Activated naive CD4-positive, alpha-beta T cell treated with Interleukin-2 at 50 U/mL for 16 hours (primary cell): ENCODE data around the gene TECPR2.

Experiments used
- DNase-seq: peaks from one replicate; pipeline ENCODE4 v3.0.0-alpha.2; 2020

Gene TECPR2

DNA sequence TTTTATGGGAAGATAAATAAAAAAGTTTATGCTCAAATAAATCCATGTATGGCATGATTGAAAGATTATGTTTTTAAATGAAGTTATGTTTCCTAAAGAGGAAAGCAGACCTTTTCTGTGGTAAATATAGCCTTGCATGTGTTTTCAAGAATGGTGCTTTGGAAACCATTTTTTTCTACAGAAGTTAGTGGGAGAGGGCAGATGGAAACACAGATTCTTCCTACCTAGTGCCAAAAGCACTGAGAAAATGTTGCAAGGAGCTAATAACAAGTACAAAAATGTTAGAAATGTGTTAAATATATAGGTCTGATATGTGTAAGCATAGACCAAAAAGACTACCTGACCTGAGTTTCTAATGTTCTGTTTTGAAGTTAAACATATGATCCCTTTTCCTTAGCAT is 24.3 kb downstream of the TECPR2 start:
- DNase-seq = no peak

DNA sequence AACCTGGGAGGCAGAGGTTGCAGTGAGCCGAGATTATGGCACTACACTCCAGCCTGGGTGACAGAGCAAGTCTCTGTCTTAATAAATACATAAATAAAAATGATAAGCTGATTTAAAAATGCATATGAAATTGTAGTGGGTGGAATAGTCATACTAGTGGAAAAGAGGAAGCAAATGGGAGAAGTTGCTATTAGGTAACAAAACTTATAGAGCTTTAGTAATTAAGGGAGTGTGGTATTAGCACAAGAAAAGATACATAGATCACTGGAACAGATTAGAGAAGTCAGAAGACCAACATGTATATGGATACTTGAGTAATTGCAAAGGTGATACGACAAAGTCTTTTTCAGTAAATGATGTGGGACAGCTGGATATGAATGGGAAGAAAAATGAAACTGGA is 26.5 kb downstream of the TECPR2 start:
- DNase-seq = no peak

DNA sequence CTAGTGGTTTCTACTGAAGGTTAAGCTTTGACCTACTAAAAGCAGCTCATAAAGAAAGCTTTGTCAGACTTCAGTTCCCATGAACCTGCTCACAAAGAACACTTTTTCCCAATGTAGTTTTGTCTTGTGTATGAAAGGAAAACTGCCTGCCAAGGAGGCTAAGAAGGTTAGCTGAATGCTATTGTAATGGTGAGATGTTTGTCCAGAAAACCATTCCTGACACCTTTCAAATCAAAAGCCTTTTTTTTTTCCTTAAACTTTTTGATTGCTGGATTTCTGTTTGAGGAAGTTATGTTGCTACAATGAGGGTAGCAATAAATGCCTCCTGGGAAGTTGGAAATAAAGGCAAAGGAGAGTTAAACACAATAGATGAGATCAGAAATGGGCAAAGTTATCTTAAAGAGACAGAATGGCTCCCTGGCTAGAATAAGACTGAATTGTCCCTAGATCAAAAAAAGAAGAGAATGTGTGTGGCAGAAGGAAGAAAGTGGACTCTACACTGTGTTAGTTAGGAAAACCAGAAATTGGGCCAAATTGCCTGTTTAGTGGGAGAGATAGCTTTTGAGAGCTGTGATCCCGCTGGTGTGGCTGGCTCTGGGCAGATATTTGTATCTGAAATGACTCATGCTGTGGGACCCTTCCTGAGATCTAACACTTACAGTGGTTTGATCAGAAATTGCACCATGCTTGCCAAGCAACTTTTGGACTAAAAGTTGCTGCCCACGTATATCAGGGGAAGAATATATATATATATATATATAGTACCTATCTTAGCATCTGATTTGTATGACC is 27.5 kb downstream of the TECPR2 start:
- no peak for DNase-seq

DNA sequence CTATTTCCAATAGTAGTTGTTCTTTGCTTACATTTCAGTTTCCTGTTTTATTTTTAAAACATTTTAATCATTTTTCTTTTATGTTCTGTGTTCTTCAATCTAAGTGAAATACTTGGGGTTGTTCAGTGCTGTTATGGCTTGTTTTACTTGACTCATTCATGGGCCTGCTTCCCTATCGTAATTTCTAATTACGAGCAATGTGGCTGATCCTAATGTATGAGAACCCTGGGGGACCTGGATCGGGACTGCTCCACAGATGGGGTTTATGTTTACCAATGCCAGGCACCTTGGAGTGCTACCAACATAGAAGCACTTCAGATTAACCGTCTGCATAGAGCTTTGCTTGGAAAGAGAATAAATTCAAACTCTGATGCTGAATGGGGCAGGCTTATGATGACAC is 29.8 kb downstream of the TECPR2 start:
- no peak for DNase-seq

DNA sequence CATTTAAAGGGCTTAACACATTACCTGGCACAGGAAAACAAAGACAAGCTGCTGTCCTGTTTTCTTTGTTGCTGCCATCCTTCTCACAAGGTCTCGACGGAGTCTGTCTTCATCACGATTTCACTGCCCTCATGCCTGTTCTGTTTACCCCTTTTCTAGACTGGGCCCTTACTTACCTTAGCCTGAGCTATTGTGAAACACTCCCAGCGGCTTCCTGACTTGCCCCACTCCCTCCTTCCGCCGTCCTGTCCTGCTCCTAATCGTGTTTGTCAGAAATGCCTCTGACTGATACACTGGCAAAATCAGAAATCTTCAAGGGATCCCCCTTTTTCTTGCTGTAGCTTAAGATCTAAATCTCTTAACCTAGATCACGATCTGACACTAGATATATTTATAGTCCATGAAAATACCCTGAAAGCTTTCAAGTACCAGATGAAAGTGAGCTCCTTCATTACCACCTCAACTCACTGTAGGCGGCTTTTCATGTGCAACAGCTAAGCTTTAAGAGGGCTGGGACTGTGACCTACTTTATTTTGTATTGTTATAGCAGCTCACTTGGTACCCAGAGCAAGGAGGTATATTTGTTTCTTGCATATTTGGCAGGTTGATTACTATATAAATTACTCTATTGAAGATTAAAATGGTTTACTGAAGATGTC is 32.1 kb downstream of the TECPR2 start:
- DNase-seq = no peak

DNA sequence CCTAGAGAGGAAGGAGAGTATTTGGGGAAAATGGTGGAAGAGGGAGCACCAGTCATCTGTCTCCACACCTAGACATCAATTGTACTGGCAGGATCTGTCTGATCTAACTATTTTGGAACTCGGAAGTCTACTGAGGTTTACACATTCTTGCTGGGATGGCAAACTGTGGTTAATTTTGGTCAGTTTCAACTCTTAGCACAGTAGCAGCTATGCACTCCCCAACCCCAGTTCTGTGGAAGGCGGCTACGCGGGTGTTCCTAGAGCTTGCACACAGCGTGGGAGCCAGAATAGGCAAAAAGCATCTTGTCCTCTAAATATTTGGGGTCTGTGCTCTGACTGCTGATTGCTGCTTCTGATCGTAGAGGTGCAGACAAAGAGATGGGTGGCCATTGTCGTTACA is 33.8 kb downstream of the TECPR2 start:
- DNase-seq = no peak

DNA sequence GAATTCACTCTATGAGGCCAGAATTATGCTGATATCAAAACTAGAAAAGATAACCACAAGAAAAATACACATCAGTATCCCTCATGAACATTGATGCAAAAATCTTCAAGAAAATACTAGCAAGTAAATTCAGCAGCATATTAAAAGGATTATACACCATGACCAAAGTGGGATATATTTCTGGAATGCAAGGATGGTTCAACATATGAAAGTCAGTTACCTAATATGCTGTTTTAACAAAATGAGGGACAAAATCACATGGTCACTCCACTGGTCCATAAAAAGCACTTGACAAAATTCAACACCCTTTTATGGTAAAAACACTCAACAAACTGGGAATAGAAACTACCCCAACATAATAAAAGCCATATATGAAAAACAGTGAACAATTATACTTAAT is 40.3 kb downstream of the TECPR2 start:
- DNase-seq = no peak

DNA sequence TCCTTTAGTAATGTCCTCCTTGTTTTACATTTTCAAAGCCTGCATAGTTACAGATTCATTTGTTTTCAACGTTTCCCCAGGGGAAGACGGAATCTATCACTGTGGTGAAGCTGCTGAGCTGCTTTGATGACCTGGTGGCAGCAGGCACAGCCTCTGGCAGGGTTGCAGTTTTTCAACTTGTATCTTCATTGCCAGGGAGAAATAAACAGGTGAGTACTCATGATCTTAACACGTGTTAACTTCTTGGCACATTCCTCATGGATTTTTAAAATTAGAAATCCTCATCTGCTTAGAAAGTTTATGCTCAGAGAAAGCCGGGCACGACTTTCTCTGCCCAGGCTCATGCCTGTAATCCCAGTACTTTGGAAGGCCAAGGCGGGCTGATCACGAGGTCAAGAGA is 44.5 kb downstream of the TECPR2 start:
- DNase-seq = no peak

DNA sequence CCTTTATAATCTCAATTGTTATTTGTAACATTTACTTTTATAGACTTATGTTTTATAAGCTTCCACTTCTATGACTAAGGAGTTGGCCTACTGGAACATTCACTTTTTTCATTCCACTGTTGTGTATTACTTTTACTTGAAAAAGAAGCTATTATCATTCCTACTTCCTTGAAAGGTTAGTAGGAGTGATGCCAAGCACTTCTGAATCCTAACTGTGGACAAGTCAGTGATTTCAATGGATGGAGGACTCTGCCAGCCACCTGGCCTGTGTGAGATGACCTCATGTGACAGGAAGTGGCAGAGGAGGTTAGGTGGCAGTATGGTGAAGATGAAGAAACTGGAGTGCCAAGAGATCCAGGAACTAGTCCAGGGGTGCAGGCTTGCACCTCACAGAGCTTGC is 46.0 kb downstream of the TECPR2 start:
- no peak for DNase-seq

DNA sequence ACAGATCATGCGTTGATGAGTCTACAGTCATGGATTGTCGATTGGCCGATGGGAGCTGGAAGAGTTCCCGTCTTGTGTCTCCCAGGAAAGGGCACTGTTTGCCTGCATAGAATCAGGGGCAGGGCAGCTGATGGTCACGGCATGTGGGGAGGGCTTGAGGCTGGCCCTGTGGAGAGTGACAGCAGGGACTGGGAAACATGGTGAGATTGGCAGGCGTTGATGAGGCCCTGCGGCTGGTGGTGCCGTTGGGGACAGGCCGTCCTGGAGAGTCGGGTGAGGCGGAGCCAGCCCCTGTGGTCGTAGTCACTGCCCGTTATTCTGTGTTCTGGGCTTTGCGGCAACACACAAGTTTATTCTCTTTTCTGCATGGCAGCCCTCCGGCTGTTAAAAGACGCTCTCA is 52.9 kb downstream of the TECPR2 start:
- no peak for DNase-seq

DNA sequence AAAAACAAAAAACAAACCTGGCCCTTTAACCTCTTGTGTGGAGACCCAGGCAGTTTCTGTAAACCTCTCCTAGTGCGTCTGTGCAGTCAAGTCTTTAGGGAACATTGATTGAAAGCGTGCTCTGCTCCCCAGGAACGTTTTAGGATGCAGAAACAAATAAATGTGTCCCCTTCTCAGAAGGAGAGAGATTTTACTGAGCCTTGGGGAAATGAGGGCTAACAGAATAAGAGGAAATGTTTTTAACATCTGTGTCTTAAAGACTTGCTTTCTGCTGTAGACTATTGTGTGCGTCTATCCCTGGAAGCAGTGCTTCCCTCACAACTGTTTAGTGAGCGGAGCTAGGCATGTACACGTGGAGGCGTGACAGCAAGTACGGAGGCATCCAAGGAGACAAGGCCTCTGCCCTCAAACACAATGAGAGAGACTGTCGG is 54.3 kb downstream of the TECPR2 start:
- DNase-seq = no peak

DNA sequence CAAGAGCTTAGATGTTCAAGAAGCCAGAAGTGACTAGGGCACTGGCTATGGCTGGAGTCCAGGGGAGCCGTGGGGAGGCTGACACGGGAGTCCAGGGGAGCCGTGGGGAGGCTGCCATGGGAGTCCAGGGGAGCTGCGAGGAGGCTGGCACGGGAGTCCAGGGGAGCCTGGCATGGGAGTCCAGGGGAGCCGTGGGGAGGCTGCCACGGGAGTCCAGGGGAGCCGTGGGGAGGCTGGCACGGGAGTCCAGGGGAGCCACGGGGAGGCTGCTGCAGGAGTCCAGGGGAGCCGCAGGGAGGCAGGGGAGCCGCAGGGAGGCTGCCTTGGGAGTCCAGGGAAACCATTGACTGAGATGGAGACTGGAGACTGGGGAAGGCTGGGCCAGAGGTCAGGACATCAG is 54.9 kb downstream of the TECPR2 start:
- DNase-seq = no peak

DNA sequence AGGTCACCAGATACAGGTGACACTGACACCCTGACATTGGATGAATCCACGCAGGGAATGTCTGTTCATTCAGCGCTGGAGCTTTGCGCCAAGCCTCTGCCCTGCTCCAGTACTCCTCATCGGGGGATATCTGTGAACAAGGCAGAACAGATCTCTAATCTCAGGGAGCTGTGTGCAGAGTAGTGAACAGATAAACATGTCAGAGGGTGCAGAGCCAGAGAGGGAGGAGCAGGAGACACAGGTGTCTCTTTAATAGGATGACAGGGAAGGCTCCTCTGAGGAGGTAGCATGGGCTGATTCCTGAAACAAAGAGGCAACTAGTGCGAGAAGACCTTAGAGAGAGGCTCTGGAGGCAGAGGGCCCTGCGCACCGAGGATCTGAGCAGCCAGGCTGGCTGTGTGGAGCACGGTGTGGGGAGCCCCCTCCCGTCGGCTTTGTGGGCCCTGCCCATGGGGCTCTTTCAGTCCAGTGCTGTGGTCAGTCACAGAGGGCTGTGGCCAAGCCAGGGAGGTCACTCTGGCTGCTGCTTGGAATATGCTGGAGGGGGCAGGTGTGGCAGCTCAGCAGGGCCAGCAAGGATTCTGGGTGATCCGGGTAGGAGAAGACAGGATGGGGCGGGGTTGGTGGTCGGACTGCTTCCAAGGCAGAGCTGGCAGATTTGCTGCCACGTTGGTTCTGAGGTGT is 55.6 kb downstream of the TECPR2 start:
- DNase-seq = no peak

DNA sequence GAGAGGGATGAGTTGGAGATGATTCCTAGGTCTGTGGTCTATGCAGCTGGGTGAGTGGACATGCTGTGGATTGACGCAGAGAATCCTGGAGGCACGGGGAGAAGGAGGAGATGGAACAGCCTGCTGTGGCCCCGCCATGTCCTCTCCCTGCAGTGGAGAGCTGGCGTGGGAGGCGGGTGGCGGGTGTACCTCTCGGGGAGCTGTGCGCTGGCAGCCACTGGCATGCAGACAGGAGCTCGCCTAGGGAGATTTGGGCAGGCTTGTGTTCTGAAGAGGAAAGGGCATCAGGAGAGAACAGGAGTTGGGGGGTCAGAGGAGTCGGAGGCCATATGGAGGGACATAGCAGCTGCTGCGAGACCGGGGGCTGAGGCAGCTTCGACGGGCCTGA is 56.1 kb downstream of the TECPR2 start:
- DNase-seq = no peak

DNA sequence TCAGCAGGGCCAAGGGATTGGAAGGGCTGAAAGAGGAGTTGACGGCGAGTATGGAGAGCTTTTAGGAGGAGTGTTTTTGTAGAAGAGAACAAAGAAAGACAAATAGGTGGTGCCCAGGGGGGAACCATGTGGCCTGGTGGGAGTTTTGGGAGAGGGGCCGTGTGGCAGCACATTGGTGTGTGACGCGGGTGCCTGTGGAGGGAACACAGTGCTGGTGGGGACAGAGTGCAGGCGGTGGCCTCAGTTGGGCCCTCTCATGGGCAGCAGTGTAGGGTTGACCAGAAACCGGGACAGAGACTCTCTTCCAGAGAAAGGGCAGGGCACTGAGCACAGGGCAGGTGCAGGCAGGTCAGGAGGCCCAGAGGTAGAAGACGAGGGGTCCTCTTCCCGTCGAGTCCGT is 56.5 kb downstream of the TECPR2 start:
- no peak for DNase-seq

DNA sequence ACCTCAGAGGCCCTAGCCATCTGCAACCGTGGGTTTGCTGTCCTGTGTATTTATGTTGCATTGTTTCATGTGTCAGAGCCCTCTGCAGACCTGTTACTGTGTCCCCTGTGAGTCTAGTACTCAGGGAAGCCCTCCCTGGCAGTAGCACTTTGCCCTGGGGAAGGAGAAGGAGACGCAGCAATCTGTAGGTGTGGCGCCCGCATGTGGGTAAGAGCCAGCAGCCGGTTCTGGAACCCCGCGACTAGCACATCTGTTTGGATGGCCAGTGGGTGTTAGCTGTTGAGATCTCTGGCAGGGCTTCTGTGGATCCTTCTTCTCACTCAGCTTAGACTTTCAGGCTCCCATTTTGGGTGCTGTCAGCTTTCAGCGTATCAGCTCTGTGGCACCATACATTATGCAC is 57.0 kb downstream of the TECPR2 start:
- DNase-seq = no peak

DNA sequence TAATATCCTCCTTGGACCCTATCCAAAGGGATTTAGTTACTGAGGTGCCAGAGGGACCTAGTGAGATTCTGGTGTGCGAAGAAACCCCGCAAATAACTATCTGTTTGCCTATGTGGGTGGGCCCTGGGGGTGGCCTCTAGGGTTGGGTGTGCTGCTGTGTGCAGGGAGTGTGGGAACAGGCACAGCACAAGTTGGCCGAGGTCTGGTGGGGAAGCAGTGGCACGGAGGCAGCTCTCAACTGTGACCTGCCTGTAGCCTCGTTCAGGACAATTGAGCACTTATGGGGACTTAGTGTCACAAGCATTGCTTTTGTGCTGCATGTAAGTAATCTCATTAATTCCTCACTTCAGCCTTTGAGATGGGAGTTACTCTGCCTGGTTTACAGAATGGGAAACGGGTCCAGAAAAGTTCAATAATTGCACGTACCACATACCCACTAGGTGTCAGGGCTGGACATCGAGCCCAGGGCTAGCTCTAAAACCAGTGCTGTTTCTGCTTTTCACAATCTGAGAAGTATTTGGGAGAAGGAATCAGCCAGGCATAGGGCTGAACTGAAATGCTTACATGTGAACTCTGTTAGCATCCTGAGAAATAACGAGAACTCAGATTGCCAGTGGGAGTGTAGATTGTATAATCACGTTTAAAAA is 58.8 kb downstream of the TECPR2 start:
- DNase-seq = no peak

DNA sequence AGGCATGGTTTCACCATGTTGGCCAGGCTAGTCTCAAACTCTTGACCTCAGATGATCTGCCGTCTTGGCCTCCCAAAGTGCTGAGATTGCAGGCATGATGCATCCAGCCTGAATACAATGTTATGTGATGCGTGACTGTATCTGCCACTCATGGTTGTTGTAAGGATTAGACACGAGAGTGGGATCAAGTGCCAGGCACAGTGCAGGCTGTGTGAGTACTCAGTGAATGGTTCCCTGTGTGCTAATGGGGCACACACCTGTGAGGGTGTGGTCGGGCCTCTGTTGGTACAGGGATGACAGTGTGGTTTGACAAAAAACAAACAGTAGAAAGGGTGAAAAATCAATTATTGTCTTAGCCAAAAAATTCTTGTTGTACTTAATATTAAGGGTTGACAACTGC is 61.8 kb downstream of the TECPR2 start:
- DNase-seq = no peak

DNA sequence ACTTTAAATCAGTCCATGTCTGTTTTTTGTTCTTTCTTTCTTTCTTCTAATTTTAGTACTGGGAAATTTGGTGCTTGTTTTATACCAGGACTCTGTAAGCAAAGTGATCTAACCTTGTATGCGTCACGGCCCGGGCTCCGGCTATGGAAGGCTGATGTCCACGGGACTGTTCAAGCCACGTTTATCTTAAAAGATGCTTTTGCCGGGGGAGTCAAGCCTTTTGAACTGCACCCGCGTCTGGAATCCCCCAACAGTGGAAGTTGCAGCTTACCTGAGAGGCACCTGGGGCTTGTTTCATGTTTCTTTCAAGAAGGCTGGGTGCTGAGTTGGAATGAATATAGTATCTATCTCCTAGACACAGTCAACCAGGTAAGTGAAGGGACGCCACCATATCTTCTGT is 62.2 kb downstream of the TECPR2 start:
- DNase-seq = no peak

DNA sequence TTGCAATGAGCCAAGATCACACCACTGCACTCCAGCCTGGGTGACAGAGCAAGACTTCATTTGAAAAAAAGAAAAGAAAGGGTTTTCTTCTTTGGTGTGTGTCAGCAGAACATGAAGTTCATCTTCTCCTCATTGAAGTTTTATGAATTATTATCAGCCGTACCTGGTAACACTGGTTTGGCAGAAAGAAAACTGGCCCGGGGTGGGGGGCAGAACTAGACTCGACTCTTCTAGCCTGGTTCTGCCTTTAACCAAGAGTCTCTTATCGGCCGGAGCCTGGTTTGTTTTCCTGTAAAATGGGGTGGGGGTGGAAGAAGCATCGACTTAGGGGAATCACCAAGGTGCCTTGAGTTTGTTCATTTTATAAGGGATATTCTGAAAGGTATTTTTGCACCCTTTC is 64.1 kb downstream of the TECPR2 start:
- DNase-seq = no peak

DNA sequence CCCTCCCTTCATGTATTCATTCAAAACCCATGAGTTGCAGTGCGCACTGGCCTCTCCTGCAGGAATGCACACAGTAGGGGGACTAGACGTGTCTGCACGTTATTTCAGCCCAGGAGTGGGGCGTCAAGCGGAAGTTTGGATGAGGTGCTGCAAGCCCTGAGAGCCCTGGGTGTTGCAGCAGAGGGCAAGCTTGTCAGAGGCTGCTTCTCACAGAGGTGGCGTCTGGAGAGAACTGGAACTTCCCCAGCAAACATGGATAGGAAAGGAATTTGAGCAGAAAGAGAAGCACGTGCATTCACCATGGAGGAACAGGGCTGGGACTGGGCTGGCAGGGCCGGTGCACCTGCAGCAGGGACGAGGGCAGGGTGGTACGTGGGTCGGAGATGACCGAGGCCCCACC is 64.9 kb downstream of the TECPR2 start:
- no peak for DNase-seq

DNA sequence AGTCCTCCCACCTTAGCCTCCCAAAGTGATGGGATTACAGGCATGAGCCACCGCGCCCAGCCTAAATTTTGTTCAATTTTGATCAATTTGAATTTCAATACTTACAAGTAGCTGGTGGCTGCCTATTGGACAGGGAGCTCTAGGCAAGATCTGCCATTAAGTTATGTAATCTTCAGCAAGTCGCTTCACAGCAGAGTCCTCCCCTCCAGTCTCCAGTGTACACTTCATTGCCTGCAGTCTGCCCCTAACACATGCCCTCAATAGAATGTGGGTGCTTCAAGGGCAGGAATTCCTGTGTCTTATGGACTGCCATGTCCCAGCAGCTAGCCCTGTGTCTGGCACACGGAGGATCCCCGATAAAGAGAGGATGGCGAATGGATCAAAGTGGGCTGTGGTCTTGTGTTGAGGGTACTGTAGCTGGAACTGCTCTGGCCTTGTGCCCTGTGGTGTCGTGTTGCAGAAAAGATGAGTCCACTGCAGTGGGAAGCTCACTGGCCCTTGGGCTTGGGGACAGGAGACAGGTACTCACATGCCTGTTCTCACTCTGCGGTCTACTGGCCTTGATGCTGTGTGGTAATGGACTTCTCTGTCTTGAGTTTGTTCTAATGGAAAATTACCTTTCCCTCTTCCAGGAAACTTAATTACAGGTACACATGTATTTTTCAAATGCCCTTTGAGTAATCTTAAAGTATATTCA is 67.6 kb downstream of the TECPR2 start:
- no peak for DNase-seq

DNA sequence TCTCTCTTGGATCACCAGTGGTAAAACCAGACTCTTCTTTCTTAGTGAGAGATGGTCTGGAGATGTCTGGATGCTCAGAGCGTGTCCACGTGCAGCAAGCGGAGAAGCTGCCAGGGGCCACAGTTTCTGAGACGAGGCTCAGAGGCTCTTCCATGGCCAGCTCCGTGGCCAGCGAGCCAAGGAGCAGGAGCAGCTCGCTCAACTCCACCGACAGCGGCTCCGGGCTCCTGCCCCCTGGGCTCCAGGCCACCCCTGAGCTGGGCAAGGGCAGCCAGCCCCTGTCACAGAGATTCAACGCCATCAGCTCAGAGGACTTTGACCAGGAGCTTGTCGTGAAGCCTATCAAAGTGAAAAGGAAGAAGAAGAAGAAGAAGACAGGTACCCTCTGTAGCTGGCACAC is 69.0 kb downstream of the TECPR2 start:
- DNase-seq = no peak
